Stimulated activated CD4-positive, alpha-beta T cell treated with anti-CD3 and anti-CD28 coated beads, Interleukin-2, amount 100 ng/mL, for 24 hours (primary cell): Measurements from ENCODE around the gene NDE1.
"Not testable (repeated sequence)": the region's sequence is repeated elsewhere in the genome, so short reads cannot be mapped to it uniquely, and the experiment has no call there.

ENCODE experiments used
- DNase-seq, 2 donors: peaks; one replicate each; pipeline ENCODE4 v3.0.0-alpha.2; 2020

NDE1 gene

DNA sequence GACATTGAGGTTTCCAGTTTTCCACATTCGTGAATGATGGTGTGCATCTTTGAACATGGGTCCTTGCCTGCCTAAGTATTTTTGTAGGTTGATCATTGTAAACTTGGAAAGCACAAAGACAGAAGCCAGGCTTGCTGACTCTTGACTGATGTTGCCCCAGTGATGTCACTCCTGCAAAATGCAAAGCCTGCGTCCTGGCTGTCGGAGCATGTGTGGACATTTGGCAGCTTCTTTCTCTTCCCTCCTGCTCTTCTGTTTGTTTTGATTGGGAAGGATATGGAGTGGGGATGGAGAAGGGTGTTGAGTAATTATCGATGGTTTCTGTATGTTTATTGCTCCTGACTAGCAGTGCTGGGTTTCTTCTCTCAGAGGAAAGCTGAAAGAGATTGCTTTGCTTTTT is 3.2 kb downstream of the NDE1 start:
- DNase-seq: no peak

DNA sequence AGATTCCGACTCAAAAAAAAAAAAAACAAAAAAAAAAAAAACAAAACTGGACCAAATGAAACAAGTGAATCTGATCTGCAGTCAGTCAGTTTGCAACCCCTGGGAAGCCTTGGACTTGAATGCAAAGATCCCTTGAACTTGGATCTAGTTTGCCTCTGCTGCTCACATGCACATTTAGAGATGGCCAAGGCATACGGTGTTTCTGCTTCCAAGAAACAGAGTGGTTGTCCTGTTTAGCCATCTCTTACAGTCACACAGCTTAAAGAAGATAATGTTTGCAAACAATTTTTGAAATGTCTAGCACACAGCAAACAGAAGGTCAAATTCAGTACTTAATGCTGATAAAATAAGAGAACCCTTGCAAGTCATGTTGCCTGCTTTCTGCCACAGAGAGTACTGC is 4.5 kb downstream of the NDE1 start:
- DNase-seq: no peak

DNA sequence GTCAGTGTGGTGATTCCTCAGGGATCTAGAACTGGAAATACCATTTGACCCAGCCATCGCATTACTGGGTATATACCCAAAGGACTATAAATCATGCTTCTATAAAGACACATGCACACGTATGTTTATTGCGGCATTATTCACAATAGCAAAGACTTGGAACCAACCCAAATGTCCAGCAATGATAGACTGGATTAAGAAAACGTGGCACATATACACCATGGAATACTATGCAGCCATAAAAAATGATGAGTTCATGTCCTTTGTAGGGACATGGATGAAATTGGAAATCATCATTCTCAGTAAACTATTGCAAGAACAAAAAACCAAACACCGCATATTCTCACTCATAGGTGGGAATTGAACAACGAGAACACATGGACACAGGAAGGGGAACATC is 5.5 kb downstream of the NDE1 start:
- DNase-seq: not testable (repeated sequence)

DNA sequence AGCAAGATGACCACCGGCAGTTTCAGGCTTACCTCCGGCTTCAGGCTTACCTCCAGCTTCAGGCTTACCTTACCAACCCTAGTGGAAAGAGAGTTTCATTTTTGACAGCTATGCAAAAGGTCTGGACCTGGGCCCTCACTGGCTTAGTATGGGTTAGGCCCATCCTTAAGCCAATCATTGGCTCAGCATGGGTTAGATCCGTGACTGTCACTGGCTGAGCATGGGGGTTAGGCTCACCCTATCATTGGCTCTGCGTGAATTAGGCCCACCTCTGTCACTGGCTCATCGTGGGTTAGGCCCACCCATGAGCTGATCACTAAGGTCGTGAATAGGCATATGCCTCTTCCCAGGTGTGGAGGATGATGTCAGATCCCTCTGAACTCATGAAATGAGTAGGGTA is 8.1 kb downstream of the NDE1 start:
- no peak for DNase-seq

DNA sequence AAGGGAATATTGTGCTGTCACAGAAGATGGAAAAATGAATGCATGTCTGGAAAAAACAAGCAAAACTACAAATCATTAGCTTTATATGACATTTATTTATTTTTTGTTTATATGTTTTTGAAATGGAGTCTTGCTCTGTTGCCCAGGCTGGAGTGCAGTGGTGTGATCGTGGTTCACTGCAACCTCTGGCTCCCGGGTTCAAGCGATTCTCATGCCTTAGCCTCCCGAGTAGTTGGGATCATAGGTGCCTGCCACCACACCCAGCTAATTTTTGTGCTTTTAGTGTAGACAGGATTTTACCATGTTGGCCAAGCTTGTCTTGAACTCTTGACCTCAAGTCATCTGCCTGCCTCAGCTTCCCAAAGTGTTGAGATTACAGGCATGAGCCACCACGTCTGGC is 8.5 kb downstream of the NDE1 start:
- no peak for DNase-seq

DNA sequence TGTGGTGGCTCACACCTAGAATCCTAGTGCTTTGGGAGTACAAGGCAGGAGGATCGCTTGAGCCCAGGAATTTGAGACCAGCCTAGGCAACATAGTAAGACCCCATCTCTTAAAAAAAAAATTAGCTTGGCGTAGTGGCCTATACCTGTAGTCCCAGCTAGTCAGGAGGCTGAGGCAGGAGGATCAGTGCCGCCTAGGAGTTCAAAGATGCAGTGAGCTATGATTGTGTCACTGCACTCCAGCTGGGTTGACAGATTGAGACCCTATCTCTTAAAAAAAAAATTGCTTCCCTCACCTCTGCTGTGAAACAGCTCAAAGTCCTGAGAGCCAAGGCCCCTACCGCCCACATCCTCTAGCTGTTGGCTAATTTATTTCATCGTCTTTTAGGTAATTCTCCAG is 10.2 kb downstream of the NDE1 start:
- no peak for DNase-seq

DNA sequence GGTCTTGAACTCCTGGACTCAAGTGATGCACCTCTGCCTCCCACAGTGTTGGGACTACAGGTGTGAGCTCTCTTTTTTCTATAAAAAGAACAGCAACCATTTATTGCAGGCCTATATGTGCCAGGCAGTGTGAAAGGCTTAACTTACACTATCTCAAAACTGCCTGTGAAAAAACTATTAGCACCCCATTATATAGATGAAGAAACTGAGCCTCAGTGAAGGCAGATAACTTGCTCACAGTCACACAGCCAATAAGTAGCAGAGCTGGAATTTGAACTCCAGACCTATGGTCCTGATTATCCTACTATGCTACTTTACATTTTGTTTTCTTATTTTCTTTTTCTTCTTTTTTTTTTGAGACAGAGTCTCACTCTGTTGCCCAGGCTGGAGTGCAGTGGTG is 15.1 kb downstream of the NDE1 start:
- no peak for DNase-seq

DNA sequence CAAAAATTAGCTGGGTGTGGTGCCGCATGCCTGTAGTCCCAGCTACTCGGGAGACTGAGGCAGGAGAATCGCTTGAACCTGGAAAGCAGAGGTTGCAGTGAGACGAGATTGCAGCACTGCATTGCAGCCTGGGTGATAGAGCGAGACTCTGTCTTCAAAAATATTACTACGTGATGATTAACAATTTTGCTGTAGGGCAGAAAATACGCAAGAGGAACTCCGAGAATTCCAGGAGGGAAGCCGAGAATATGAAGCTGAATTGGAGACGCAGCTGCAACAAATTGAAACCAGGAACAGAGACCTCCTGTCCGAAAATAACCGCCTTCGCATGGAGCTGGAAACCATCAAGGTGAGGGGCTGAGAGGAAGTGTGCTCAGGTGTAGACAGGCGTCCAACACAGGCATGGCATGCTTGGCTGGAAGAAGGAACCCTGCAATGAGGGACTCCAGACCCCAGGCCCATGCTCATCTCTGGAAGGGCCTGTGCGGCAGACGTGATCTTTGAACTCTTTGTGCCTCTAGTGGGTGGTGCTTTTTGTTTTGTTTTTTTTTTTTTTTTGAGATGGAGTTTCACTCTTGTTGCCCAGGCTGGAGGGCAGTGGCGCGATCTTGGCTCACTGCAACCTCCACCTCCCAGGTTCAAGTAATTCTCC is 17.2 kb downstream of the NDE1 start:
- no peak for DNase-seq

DNA sequence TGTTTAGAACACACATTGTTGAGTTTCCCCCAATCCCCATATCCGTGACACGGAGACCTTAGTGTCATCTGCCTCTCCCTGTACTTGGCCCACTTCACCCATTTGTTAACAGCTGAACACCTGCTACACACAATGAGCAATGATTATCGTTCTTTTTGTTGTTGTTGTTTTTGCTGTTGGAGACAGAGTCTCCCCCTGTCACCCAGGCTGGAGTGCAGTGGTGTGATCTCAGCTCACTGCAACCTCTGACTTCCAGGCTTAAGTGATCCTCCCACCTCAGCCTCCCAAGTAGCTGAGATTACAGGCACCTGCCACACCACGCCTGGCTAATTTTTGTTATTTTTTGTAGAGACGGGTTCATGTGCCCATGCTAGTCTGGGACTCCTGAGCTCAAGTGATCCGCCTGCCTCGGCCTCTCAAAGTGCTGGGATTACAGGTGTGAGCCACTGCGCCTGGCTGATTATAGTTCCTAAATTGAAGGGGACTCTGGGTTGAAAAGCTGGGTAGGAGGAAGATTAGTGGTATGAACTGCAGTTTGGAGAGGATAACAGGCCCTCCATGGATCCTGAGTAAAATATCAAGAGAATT is 21.6 kb downstream of the NDE1 start:
- no peak for DNase-seq

DNA sequence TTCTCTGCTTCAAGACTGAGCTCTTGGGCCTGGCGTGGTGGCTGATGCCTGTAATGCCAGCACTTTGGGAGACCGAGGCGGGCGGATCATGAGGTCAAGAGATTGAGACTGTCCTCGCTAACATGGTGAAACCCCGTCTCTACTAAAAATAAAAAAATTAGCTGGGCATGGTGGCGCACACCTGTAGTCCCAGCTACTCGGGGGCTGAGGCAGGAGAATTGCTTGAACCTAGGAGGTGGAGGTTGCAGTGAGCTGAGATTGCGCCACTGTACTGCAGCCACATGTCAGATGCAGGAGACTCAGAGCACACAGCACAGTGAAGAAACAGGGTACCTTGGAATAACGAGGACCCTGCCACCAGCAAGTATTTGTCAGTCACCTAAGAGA is 22.1 kb downstream of the NDE1 start:
- DNase-seq: not testable (repeated sequence)

DNA sequence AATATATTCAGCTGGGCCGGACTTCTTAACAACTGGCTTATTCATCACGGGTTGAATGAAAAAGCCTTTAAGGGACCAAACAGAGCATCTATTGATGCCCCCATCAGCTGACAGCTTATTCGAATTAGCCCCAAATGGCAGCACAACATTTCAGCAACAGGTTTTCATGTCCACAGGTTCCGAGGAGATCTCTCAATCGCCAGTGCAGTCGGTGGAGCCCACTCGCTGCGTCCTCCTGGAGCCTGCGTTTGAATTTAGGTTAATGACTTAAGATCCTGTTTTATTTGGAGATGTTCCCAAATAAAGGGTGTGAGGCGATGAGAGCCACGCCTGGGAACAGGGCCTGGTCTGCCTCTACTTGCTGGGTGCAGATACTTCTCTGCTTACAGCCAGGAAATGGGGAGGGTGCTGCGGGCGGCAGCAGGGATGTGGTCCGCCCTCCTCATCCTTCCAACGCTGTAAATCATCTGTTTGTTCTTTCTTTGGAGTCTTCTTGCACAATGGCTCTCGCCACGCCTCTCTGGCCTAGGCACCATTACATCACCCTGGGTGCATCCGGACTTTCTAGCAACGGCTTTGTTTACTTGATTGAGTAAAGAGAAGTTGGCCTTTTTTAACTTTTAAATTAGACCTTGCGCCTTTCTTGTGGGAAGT is 22.6 kb downstream of the NDE1 start:
- DNase-seq: peak; percentile 53 to 60

DNA sequence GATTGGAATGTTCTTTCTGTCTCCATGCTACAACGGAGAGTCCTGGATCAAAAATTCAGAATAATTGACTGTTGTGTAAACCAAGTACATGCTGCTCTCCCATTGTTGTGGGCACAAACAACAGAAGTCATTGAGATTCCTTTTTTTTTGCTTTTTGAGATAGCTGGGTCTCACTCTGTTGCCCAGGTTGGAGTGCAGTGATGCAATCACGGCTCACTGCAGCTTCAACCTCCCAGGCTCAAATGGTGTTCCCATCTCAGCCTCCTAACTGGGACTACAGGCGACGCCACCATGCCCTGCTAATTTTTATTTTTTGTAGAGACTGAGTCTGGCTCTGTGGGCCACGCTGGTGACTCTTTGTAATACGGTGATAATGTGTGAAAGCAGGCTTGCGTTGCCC is 24.5 kb downstream of the NDE1 start:
- DNase-seq: no peak

DNA sequence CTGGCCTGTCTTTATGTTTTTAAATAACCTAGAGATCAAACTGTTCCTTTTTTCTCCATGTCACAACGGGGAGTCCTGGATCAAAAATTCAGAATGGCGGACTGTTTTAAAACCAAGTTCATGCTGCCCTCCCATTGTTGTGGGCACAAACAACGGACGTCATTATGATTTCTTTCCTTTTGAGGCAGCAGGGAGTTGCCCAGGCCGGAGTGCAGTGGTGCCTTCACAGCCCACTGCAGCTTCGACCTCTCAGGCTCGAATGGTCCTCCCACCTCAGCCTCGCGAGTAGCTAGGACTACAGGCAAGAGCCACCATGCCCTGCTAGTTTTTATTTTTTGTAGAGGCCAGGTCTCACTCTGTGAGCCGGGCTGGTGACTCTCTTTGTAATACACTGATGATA is 26.5 kb downstream of the NDE1 start:
- DNase-seq: no peak

DNA sequence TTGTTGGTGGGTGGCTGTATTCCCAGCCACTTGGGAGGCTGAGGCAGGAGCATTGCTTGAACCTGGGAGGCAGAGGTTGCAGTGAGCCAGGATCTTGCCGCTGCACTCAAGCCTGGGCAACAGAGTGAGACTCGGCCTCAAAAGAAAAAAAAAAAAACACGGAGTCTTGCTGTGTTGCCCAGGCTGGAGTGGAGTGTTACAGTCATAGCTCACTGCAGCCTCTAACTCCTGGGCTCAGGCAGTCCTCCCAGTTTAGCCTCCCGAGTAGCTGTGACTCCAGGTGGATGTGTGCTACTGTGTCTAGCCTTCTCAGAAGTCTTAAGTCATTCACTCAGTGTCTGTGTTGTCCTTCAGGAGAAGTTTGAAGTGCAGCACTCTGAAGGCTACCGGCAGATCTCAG is 27.4 kb downstream of the NDE1 start:
- DNase-seq: no peak

DNA sequence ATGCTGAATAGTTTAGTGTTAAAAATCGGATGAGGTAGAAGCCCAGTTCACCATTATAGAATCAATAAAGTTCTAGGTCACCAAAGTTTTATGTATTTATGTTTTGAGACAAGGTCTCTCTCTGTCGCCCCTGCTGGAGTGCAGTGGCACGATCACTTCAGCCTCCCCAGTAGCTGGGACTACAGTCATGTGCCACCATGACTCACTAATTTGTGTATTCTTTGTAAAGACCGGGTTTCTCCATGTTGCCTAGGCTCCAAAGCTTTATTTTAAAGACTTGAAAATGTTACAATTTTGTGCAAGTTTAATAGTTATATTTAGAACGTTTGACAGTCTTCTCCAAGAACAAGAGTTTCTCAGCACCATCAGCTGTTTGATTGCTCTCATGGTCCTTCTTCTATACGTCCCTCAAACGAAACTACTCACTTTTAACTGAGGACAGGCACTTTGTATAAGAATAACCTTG is 32.1 kb downstream of the NDE1 start:
- peak; percentile 48 to 50 for DNase-seq

DNA sequence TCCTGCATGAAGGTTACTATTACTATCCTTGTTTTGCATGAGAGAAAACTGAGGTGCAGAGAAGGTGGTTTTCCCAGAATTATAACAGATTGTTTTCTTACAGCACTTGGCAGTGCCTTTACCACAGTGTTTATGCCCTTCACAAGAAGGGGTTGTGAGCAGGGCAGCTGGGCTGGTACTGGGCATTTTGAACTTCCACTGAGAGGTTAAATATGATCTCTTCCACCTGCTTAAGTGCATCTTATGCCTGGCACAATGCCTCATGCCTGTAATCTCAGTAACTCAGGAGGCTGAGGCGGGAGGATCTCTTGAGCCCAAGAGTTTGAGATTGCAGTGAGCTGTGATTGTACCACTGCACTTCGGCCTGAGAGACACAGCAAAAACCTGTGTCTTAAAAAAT is 36.2 kb downstream of the NDE1 start:
- no peak for DNase-seq

DNA sequence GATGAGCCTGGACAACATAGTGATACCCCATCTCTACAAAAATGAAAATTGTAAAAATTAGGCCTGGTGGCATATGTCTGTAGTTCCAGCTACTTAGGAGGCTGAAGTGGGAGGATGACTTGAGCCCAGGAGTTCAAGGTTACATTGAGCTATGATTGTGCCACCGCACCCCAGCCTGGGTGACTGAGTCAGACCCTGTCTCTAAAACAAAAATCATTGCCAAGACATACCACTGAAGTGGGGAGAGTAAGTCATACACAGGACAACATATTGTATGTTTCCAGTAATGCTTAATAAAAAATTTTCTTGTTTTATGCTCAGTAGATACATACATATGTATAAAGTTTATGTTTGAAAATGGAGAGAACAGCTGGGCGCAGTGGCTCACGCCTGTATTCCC is 39.2 kb downstream of the NDE1 start:
- no peak for DNase-seq

DNA sequence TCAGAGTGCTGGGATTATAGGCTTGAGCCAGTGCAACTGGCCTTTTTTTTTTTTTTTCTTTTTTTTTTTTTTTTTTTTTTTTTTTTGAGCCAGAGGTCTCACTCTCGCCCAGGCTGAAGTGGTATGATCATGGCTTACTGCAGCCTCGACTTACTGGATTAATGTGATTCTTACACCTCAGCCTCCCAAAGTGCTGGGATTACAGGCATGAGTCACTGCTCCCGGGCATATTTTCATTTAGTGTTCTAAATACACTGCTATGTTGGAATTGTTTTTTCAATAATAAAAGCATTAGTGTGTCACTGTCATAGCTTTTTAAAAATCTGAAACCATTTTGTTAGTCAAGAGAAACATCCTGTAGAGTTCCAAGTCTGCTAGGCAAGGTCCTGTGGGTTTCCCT is 40.3 kb downstream of the NDE1 start:
- DNase-seq: no peak

DNA sequence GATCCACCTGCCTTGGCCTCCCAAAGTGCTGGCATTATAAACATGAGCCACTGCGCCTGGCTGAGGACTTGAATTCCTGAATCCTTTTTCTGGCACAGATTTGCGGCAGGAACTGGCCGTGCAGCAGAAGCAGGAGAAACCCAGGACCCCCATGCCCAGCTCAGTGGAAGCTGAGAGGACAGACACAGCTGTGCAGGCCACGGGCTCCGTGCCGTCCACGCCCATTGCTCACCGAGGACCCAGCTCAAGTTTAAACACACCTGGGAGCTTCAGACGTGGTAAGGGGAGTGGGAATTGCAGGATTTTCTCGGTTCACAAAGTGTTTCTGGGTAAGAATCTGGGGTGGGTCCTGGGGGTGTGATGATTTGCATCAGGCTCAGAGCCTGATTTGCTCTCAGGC is 41.0 kb downstream of the NDE1 start:
- DNase-seq: no peak

DNA sequence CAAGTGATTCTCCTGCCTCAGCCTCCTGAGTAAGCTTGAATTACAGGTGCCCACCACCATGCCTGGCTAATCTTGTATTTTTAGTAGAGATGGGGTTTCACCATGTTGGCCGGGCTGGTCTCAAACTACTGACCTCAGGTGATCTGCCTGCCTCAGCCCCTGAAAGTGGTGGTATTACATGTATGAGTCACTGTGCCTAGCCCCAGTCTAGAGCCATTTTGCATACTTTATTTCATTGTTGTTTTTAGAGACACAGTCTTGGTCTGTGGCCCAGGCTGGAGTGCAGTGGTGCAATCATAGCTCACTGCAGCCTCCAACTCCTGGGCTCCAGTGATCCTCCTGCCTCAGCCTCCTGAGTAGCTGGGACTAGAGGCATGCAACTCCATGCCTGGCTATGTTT is 42.5 kb downstream of the NDE1 start:
- not testable (repeated sequence) for DNase-seq

DNA sequence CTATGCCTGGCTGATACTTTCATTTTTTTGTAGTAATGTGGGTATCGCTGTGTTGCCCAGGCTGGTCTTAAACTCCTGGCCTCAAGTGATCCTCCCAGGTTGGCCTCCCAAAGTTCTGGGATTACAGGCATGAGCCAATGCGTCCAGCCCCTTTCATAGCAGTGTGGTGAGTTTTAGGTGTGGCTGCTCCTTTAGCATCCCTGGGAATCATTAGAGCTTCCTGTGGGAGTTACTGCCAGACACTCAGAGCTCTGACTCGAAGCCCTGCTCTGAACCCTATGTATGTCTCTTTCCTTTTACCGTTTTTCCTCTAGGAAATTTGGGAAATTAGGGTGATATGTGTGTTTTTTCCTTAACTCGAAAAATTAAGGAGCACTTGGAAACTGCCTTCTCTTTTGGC is 44.5 kb downstream of the NDE1 start:
- no peak for DNase-seq

DNA sequence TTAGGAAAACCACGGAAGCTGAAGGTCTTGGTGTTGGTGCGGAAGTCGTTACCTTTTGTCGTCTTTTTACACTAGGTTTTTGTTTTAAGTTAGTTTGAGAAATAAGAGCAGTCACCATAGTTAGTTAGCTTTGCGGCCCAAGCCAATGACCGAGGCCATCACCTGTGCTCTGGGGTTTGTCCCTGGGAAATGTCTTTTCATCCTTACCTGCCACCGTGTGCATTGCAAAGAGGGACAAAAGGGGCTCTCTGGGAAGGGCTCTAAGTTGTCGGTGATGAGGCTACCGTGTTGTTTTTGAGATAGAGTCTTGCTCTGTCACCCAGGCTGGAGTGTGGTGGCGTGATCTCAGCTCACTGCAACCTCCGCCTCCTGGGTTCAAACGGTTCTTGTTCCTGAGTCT is 49.8 kb downstream of the NDE1 start:
- no peak for DNase-seq

DNA sequence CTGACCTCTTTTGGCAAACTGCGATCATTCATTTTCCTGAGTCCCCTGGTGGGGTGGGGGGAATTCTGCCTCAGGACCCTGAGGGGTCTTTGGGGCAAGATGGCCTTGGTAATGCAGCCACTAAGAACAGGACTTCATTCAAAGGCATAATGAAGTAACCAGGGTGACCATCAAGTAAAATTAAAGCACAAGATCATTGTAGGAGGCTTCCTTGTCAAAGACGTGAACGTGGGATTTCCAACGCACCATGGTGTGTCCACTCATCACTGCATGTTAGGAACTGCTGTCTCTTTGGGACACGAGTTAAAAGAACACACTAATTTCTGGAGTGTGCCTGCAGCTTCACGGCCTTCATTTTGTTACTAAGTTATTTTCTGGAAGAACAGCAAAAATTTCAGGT is 51.3 kb downstream of the NDE1 start:
- no peak for DNase-seq
